ENCODE measurements around the gene AQP1.

Gene AQP1

GRCh38 chr7:30890226-30890625 lies 21.4 kb upstream of the AQP1 start:
- Histone ChIP-seq H3K4me3 (ENCODE audit: low read length) (no peak overlapping the region), H3K27me3 (ENCODE audit: control insufficient read depth, insufficient read depth, low read length) (no peaks in the 10 kb centered on the region), H3K27ac (ENCODE audit: low read depth, low read length) (no peak overlapping the region), H3K4me1 (ENCODE audit: control insufficient read depth, insufficient read depth, low read length) (peaks cover 27% of the 10 kb centered on the region), H3K9ac (ENCODE audit: low read length) (no peak overlapping the region), H3K36me3 (ENCODE audit: control insufficient read depth, insufficient read depth, low read length) (no peaks in the 10 kb centered on the region)

- peaks cover 11% of the 10 kb centered on the region for H3K4me1 ChIP-seq (ENCODE audit: control insufficient read depth, insufficient read depth, low read length)
- H3K36me3 ChIP-seq (ENCODE audit: control insufficient read depth, insufficient read depth, low read length) = no peaks in the 10 kb centered on the region
- H3K27me3 ChIP-seq (ENCODE audit: control insufficient read depth, insufficient read depth, low read length) = no peaks in the 10 kb centered on the region
- no peak overlapping the region for H3K4me3 ChIP-seq (ENCODE audit: low read length)
- no peak overlapping the region for H3K27ac ChIP-seq (ENCODE audit: low read depth, low read length)
- no peak overlapping the region for H3K9ac ChIP-seq (ENCODE audit: low read length)
Measured at GRCh38 chr7:30893357-30893756, 18.3 kb upstream of the AQP1 start.

GRCh38 chr7:30894009-30894408 lies 17.6 kb upstream of the AQP1 start:
- Histone ChIP-seq H3K9ac (ENCODE audit: low read length) (no peak overlapping the region), H3K27ac (ENCODE audit: low read depth, low read length) (no peak overlapping the region), H3K27me3 (ENCODE audit: control insufficient read depth, insufficient read depth, low read length) (no peaks in the 10 kb centered on the region), H3K36me3 (ENCODE audit: control insufficient read depth, insufficient read depth, low read length) (no peaks in the 10 kb centered on the region), H3K4me3 (ENCODE audit: low read length) (no peak overlapping the region), H3K4me1 (ENCODE audit: control insufficient read depth, insufficient read depth, low read length) (peaks cover 5% of the 10 kb centered on the region)

GRCh38 chr7:30894866-30895605 lies 16.6 kb upstream of the AQP1 start:
- no peak overlapping the region for H3K9ac ChIP-seq (ENCODE audit: low read length)
- no peaks in the 10 kb centered on the region for H3K4me1 ChIP-seq (ENCODE audit: control insufficient read depth, insufficient read depth, low read length)
- no peak overlapping the region for H3K27ac ChIP-seq (ENCODE audit: low read depth, low read length)
- no peaks in the 10 kb centered on the region for H3K27me3 ChIP-seq (ENCODE audit: control insufficient read depth, insufficient read depth, low read length)
- H3K36me3 ChIP-seq (ENCODE audit: control insufficient read depth, insufficient read depth, low read length) = no peaks in the 10 kb centered on the region
- H3K4me3 ChIP-seq (ENCODE audit: low read length) = no peak overlapping the region

GRCh38 chr7:30896036-30896435 lies 15.6 kb upstream of the AQP1 start:
- H3K4me3 ChIP-seq (ENCODE audit: low read length) = no peak overlapping the region
- H3K27me3 ChIP-seq (ENCODE audit: control insufficient read depth, insufficient read depth, low read length) = no peaks in the 10 kb centered on the region
- H3K9ac ChIP-seq (ENCODE audit: low read length) = no peak overlapping the region
- no peak overlapping the region for H3K27ac ChIP-seq (ENCODE audit: low read depth, low read length)
- H3K4me1 ChIP-seq (ENCODE audit: control insufficient read depth, insufficient read depth, low read length) = no peaks in the 10 kb centered on the region
- no peaks in the 10 kb centered on the region for H3K36me3 ChIP-seq (ENCODE audit: control insufficient read depth, insufficient read depth, low read length)

GRCh38 chr7:30896783-30897637 lies 14.6 kb upstream of the AQP1 start:
- no peak overlapping the region for H3K4me3 ChIP-seq (ENCODE audit: low read length)
- no peaks in the 10 kb centered on the region for H3K27me3 ChIP-seq (ENCODE audit: control insufficient read depth, insufficient read depth, low read length)
- no peak overlapping the region for H3K9ac ChIP-seq (ENCODE audit: low read length)
- H3K4me1 ChIP-seq (ENCODE audit: control insufficient read depth, insufficient read depth, low read length) = no peaks in the 10 kb centered on the region
- H3K36me3 ChIP-seq (ENCODE audit: control insufficient read depth, insufficient read depth, low read length) = no peaks in the 10 kb centered on the region
- no peak overlapping the region for H3K27ac ChIP-seq (ENCODE audit: low read depth, low read length)

GRCh38 chr7:30897770-30898169 lies 13.9 kb upstream of the AQP1 start:
- H3K4me1 ChIP-seq (ENCODE audit: control insufficient read depth, insufficient read depth, low read length) = no peaks in the 10 kb centered on the region
- no peak overlapping the region for H3K9ac ChIP-seq (ENCODE audit: low read length)
- no peak overlapping the region for H3K27ac ChIP-seq (ENCODE audit: low read depth, low read length)
- H3K36me3 ChIP-seq (ENCODE audit: control insufficient read depth, insufficient read depth, low read length) = no peaks in the 10 kb centered on the region
- no peak overlapping the region for H3K4me3 ChIP-seq (ENCODE audit: low read length)
- no peaks in the 10 kb centered on the region for H3K27me3 ChIP-seq (ENCODE audit: control insufficient read depth, insufficient read depth, low read length)

- Histone ChIP-seq H3K9ac (ENCODE audit: low read length) (no peak overlapping the region), H3K27ac (ENCODE audit: low read depth, low read length) (no peak overlapping the region), H3K4me1 (ENCODE audit: control insufficient read depth, insufficient read depth, low read length) (no peaks in the 10 kb centered on the region), H3K27me3 (ENCODE audit: control insufficient read depth, insufficient read depth, low read length) (no peaks in the 10 kb centered on the region), H3K4me3 (ENCODE audit: low read length) (no peak overlapping the region), H3K36me3 (ENCODE audit: control insufficient read depth, insufficient read depth, low read length) (no peaks in the 10 kb centered on the region)
Measured at GRCh38 chr7:30898411-30898810, 13.2 kb upstream of the AQP1 start.

- Histone ChIP-seq H3K9ac (ENCODE audit: low read length) (no peak overlapping the region), H3K27me3 (ENCODE audit: control insufficient read depth, insufficient read depth, low read length) (no peaks in the 10 kb centered on the region), H3K4me3 (ENCODE audit: low read length) (no peak overlapping the region), H3K27ac (ENCODE audit: low read depth, low read length) (no peak overlapping the region), H3K36me3 (ENCODE audit: control insufficient read depth, insufficient read depth, low read length) (no peaks in the 10 kb centered on the region), H3K4me1 (ENCODE audit: control insufficient read depth, insufficient read depth, low read length) (no peaks in the 10 kb centered on the region)
Measured at GRCh38 chr7:30899066-30899465, 12.6 kb upstream of the AQP1 start.

- Histone ChIP-seq H3K27ac (ENCODE audit: low read depth, low read length) (no peak overlapping the region), H3K36me3 (ENCODE audit: control insufficient read depth, insufficient read depth, low read length) (no peaks in the 10 kb centered on the region), H3K27me3 (ENCODE audit: control insufficient read depth, insufficient read depth, low read length) (no peaks in the 10 kb centered on the region), H3K4me3 (ENCODE audit: low read length) (no peak overlapping the region), H3K9ac (ENCODE audit: low read length) (no peak overlapping the region), H3K4me1 (ENCODE audit: control insufficient read depth, insufficient read depth, low read length) (no peaks in the 10 kb centered on the region)
Measured at GRCh38 chr7:30899630-30900029, 12.0 kb upstream of the AQP1 start.

GRCh38 chr7:30900053-30900452 lies 11.6 kb upstream of the AQP1 start:
- Histone ChIP-seq H3K27me3 (ENCODE audit: control insufficient read depth, insufficient read depth, low read length) (no peaks in the 10 kb centered on the region), H3K9ac (ENCODE audit: low read length) (no peak overlapping the region), H3K36me3 (ENCODE audit: control insufficient read depth, insufficient read depth, low read length) (no peaks in the 10 kb centered on the region), H3K27ac (ENCODE audit: low read depth, low read length) (no peak overlapping the region), H3K4me3 (ENCODE audit: low read length) (no peak overlapping the region), H3K4me1 (ENCODE audit: control insufficient read depth, insufficient read depth, low read length) (no peaks in the 10 kb centered on the region)

GRCh38 chr7:30900803-30901362 lies 10.8 kb upstream of the AQP1 start:
- H3K27ac ChIP-seq (ENCODE audit: low read depth, low read length) = no peak overlapping the region
- no peaks in the 10 kb centered on the region for H3K27me3 ChIP-seq (ENCODE audit: control insufficient read depth, insufficient read depth, low read length)
- peaks cover 3% of the 10 kb centered on the region for H3K4me1 ChIP-seq (ENCODE audit: control insufficient read depth, insufficient read depth, low read length)
- no peak overlapping the region for H3K9ac ChIP-seq (ENCODE audit: low read length)
- no peak overlapping the region for H3K4me3 ChIP-seq (ENCODE audit: low read length)
- no peaks in the 10 kb centered on the region for H3K36me3 ChIP-seq (ENCODE audit: control insufficient read depth, insufficient read depth, low read length)
